Breast epithelium (tissue), 4 donors: Measurements from ENCODE around the gene PDCD11. TPM values are rescaled to one million over a fixed set of nuclear protein-coding genes. Genes with fewer than 3 reads are reported as not detected.
"Not testable (repeated sequence)": the region's sequence is repeated elsewhere in the genome, so short reads cannot be mapped to it uniquely, and the experiment has no call there.

Experiments used
- DNase-seq, 2 donors: peaks; one replicate each; pipeline ENCODE4 v3.0.0-alpha.2; 2019; ENCODE audit warnings: low spot score in 2 of 2
- H3K27ac ChIP-seq, 2 donors: fragments of 200-600 bp; sonication (generic) in 1 of 2; one replicate each; pipeline ENCODE4 v1.5.1; 2016 to 2019; ENCODE audit warnings: mild to moderate bottlenecking in 1 of 2
- H3K27me3 ChIP-seq, 2 donors: fragments of 200-600 bp; sonication (generic) in 1 of 2; one replicate each; pipeline versions ENCODE4 v1.5.1 to v1.6.0; 2017 to 2019; ENCODE audit warnings: control low read depth in 1 of 2, mild to moderate bottlenecking in 1 of 2
- H3K36me3 ChIP-seq: fragments of 200-600 bp; one replicate; pipeline ENCODE4 v1.5.1; 2019
- H3K4me1 ChIP-seq, 2 donors: fragments of 200-600 bp; sonication (generic); one replicate each; pipeline ENCODE4 v1.5.1; 2016 to 2019; ENCODE audit warnings: control low read depth in 1 of 2
- H3K4me3 ChIP-seq, 3 donors: fragments of 200-600 bp; sonication (generic); 1 replicate in 2 of 3; 2 replicates in 1 of 3; pipeline ENCODE4 v1.5.1; 2016 to 2019; ENCODE audit warnings: mild to moderate bottlenecking in 3 of 3, moderate library complexity in 2 of 3
- H3K9me3 ChIP-seq, 2 donors: fragments of 200-600 bp; sonication (generic) in 1 of 2; one replicate each; pipeline ENCODE4 v1.5.1; 2016 to 2019; ENCODE audit warnings: control low read depth in 1 of 2
- CTCF ChIP-seq, 3 donors: fragments of 450-650 bp; IDR thresholded peaks; one replicate each; pipeline ENCODE4 v1.5.1; 2016 to 2017; ENCODE audit warnings: antibody characterized with exemption in 3 of 3, mild to moderate bottlenecking in 3 of 3, moderate library complexity in 3 of 3
- POLR2A ChIP-seq: fragments of 450-650 bp; IDR thresholded peaks from one replicate; pipeline ENCODE4 v1.6.1; 2016; ENCODE audit warnings: antibody characterized with exemption, mild to moderate bottlenecking, moderate library complexity
- POLR2AphosphoS5 ChIP-seq, 3 donors: sonication (generic); formaldehyde crosslinking; IDR thresholded peaks; one replicate each; pipeline ENCODE4 v1.6.1; 2017; ENCODE audit warnings: antibody characterized with exemption in 3 of 3
- intact Hi-C: fragments of 100-400 bp; cut with DNase I; formaldehyde crosslinking; loops from one replicate; pipeline ENCODE4 v1.15.1; 2023; ENCODE audit warnings: low total_unique reads
- total RNA-seq, 3 donors: library from RNA; depleted of rRNA; stranded (reverse); fragments of >200 nt; gene quantifications; one replicate each; pipeline ENCODE4 v1.1.0, GENCODE V29; 2016

PDCD11 gene
- total RNA-seq, 3 donors from 2014 or later: 16.2 to 29.1 (median 24.9) TPM

- H3K27me3 ChIP-seq: no peaks in the 10 kb centered on the region
Observed at GRCh38 chr10:103355906-103356599, 40.4 kb upstream of the PDCD11 start.

DNA sequence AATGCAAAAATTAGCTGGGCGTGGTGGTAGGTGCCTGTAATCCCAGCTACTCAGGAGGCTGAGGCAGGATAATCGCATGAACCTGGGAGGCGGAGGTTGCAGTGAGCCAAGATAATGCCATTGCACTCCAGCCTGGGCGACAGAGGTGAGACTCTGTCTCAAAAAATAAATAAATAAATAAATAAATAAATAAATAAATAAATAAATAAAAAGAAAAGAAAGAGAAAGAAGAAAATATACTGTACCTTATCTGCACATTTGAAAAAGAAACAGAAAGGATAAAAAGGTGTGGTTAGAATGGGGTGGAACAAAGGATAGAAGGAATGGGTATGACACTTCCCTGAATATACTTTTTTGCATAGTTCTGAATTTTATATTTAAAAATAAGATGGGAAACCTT, 36.9 kb upstream of the PDCD11 start:
- not testable (repeated sequence) for DNase-seq, H3K27me3 ChIP-seq, H3K36me3 ChIP-seq, H3K4me3 ChIP-seq, H3K9me3 ChIP-seq, H3K27ac ChIP-seq, H3K4me1 ChIP-seq
- intact Hi-C loops: loop anchor here (5.0 kb wide), 1 partner anchor 1097 kb away; no protein-coding TSS in a partner anchor

More at GRCh38 chr10:103355906-103356599, 40.4 kb upstream of the PDCD11 start:
- no peaks in the 10 kb centered on the region for H3K9me3 ChIP-seq
- no peak for DNase-seq
- no peak overlapping the region for H3K4me3 ChIP-seq
- H3K4me1 ChIP-seq: no peaks in the 10 kb centered on the region
- intact Hi-C loops: loop anchor here (5.0 kb wide), 1 partner anchor 1094 kb away; no protein-coding TSS in a partner anchor
- TF ChIP-seq POLR2AphosphoS5 (IDR thresholded peaks at IDR 0.05) (no peak), POLR2A (no peak), CTCF (IDR thresholded peaks at IDR 0.05) (no peak)
- H3K36me3 ChIP-seq: no peaks in the 10 kb centered on the region
- no peak overlapping the region for H3K27ac ChIP-seq

DNA sequence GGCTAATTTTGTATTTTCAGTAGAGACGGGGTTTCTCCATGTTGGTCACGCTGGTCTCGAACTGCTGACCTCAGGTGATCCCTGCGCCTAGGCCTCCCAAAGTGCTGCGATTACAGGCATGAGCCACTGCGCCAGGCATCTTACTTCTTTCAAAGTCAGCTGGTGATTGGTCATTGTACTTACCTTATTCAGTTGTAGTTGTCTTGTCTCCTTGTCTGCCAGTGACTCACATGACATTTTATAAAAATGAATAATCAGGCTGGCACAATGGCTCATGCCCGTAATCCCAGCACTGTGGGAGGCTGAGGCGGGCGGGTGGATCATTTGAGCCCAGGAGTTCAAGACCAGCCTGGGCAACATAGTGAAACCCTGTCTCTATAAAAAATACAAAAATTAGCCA, 35.6 kb upstream of the PDCD11 start:
- DNase-seq, H3K4me3 ChIP-seq, intact Hi-C loops, H3K36me3 ChIP-seq, H3K9me3 ChIP-seq, H3K27me3 ChIP-seq, H3K27ac ChIP-seq, H3K4me1 ChIP-seq: not testable (repeated sequence)

DNA sequence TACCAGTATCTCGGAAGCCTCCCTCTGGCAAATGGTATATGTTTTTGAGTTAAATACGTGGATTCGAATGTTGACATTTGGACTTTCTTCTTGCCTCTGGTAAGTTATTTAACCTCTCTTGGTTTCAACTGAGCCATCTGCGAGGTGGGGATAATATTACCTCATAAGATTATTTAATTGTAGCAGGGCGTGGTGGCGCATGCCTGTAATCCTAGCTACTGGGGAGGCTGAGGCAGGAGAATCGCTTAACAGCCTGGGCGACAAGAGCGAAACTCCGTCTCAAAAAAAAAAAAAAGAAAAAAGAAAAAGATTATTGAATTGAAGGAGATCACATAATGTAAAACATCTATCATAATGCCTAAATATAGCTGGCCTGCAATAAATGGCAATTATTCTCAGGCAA, 29.0 kb upstream of the PDCD11 start:
- TF ChIP-seq POLR2AphosphoS5 (IDR thresholded peaks at IDR 0.05) (no peak), POLR2A (no peak), CTCF (IDR thresholded peaks at IDR 0.05) (no peak)
- peak overlapping the region; percentile 85 to 93 for H3K27ac ChIP-seq

DNA sequence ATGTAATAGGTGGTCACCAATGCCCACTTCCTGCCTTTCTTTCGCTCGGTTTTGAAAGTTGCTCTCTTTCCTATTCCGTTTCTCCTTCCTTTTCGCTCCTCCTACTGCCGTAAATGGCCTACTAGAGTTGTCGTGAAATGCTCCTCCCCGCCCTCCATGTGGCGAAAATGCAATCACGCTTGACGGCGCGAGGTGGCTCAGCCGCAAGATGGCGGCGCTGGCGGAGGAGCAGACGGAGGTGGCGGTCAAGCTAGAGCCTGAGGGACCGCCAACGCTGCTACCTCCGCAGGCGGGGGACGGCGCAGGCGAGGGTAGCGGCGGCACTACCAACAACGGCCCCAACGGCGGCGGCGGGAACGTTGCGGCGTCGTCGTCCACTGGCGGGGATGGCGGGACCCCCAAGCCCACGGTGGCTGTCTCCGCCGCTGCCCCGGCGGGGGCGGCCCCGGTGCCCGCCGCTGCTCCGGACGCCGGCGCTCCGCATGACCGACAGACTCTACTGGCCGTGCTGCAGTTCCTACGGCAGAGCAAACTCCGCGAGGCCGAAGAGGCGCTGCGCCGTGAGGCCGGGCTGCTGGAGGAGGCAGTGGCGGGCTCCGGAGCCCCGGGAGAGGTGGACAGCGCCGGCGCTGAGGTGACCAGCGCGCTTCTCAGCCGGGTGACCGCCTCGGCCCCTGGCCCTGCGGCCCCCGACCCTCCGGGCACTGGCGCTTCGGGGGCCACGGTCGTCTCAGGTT, 28.5 kb upstream of the PDCD11 start, which contains the start of gene TAF5:
TSS of gene TAF5 (plus strand) at position 195 of the 737 bp plus-strand sequence. CDS start at position 209, 14 bp downstream.
- Histone ChIP-seq H3K27me3 (no peaks in the 10 kb centered on the region), H3K4me3 (peak within 1 kb of the TSS; percentile 94 to 96 (median 95)), H3K4me1 (no peaks in the 10 kb centered on the region), H3K9me3 (no peaks in the 10 kb centered on the region), H3K36me3 (no peaks in the 10 kb centered on the region), H3K27ac (peak within 1 kb of the TSS; percentile 85 to 93)
- TF ChIP-seq POLR2AphosphoS5 (IDR thresholded peaks at IDR 0.05) (peak; percentile 81 to 95 (median 84)), CTCF (IDR thresholded peaks at IDR 0.05) (peak in 1 of 3 donors; percentile 11), POLR2A (peak; percentile 92)
- peak; percentile 86 to 88 for DNase-seq
- intact Hi-C loops: no loop called here

More for the DNA sequence above, 29.0 kb upstream of the PDCD11 start:
- Histone ChIP-seq H3K4me1 (no peaks in the 10 kb centered on the region), H3K27me3 (no peaks in the 10 kb centered on the region), H3K9me3 (no peaks in the 10 kb centered on the region), H3K36me3 (no peaks in the 10 kb centered on the region), H3K4me3 (peak overlapping the region; percentile 94 to 96 (median 95))
- intact Hi-C loops: no loop called here
- DNase-seq: no peak

- TF ChIP-seq CTCF (IDR thresholded peaks at IDR 0.05) (no peak), POLR2A (no peak), POLR2AphosphoS5 (IDR thresholded peaks at IDR 0.05) (no peak)
Observed at GRCh38 chr10:103373544-103373943, 22.9 kb upstream of the PDCD11 start.

More at GRCh38 chr10:103373544-103373943, 22.9 kb upstream of the PDCD11 start:
- Histone ChIP-seq H3K4me1 (no peaks in the 10 kb centered on the region), H3K27ac (no peak overlapping the region), H3K4me3 (no peak overlapping the region), H3K27me3 (no peaks in the 10 kb centered on the region), H3K9me3 (no peaks in the 10 kb centered on the region), H3K36me3 (peaks cover 3% of the 10 kb centered on the region)
- no peak for DNase-seq
- intact Hi-C loops: no loop called here
